ENCODE results near the gene NCF1.
"Not testable (repeated sequence)": the region's sequence is repeated elsewhere in the genome, so short reads cannot be mapped to it uniquely, and the experiment has no call there.

Gene NCF1

GRCh38 chr7:74788369-74789150 lies 14.7 kb downstream of the NCF1 start:
- DNase-seq (ENCODE audit: low read depth in 2 of 2) = peak; percentile 87 to 91

DNA sequence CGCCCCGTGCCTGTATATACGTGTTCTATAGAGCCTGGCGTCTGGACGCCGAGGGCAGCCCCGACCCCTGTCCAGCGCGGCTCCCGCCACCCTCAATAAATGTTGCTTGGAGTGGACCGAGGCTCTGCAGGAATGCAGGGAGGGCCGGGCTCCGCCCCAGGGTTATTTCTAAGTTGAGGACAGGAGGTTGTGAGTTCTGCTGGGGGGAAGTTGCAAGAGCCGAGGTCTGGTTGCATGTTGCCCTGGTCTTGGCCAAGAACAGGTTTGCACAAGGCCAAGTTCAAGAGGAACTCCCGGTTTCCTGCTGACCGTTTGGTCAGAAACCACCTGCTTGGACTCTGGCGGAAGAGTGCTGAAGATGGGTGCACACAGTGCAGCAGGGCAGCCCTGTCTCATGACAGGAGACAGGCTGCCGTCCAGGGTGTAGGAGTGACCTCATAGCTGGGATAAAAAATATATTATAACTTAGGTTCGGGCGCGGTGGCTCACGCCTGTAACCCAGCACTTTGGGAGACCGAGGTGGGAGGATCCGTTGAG lies 15.5 kb downstream of the NCF1 start:
- not testable (repeated sequence) for DNase-seq (ENCODE audit: low read depth in 2 of 2)

DNA sequence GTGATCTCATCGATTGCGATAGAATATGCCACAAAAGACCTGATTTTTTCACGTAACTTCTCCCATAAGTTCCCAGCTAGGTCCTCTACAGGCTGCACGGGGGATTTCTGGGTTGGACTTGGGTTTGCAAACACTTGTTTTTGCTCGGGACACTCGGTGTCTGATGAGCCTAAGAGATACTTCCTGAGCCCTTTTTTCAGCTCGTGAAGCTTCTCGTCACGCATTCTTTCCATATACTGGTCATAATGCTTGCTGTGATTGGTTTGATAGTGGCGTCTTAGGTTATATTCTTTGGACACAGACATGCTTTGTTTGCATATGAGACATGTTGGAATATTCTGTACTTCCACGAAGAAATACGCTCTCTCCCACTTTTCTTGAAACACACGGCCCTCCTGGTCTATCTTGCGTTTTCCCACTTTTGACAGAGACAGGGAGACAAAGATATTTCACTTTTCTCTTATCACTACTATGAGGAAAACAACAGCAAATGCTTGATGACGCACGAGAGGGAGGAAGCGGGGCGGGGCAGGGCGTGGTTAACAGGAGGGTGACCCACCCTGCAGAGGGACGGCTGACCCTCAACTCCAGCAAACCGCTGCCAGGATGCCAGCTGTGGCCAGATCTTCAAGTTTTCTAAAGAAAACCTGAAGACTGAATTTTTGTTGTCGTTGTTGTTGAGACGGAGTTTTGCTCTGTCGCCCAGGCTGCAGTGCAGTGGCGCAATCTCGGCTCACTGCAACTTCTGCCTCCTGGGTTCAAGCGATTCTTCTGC lies 24.2 kb downstream of the NCF1 start:
- not testable (repeated sequence) for DNase-seq (ENCODE audit: low read depth in 2 of 2)

DNA sequence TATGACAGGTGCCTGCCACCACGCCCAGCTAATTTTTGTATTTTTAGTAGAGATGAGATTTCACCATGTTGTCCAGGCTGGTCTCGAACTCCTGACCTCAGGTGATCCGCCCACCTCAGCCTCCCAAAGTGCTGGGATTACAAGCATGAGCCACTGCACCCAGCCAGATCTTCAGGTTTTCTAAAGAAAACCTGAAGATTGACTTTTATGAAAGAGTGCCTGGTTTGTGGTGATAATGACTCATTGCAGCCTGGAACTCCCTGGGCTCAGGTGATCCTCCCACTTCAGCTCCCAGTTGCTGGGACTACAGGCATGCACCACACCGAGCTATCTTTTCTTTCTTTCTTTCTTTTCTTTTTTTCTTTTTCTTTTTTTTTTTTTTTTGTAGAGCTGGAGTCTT lies 24.8 kb downstream of the NCF1 start:
- not testable (repeated sequence) for DNase-seq (ENCODE audit: low read depth in 2 of 2)

DNA sequence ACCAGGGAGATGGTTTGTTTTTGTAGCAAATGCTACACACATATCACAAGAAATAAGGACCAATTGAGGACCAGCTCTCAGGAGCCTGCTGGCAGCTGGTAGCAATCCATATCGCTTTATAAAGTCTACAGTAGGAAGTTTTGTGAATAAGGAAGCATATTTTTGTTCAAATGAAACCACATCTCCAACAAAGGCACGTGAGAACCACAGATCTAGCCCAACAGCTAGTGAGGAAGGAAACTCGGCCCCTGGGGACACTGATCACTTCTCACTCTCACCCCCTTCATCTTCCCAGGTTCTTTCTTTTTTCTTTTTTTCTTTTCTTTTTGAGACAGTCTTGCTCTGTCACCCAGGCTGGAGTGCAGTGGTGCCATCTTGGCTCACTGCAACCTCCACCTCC lies 42.1 kb downstream of the NCF1 start:
- not testable (repeated sequence) for DNase-seq (ENCODE audit: low read depth in 2 of 2)

DNA sequence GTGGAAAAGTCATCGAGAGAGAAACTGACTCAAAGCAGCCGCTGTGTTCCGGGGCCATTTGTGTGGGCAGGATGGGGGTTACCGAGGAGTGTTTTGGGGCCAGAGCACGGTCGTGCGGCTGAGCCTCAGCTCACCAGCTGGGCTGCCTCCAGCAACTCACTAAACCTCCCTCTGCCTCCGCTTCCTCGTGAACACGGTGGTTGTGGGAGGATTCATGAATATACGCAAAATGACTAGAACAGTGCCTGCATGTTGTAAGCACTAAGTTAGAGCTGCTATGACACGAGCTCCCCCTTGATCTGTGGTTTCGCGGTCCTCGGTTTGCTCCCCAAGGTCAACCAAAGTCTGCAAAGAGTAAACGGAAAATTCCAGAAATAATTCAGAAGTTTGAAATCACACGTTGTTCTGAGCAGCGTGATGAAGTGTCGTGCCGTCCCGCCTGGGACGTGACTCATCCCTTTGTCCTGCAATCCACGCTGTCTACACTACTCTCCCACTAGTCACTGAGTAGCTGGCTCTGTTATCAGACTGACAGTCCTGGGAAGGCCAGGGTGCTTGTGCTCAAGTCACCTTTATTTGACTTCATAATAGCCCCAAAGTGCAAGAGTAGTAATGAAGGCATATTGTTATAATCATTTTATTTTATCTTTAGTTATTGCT lies 46.5 kb downstream of the NCF1 start:
- not testable (repeated sequence) for DNase-seq (ENCODE audit: low read depth in 2 of 2)

- DNase-seq (ENCODE audit: low read depth in 2 of 2) = not testable (repeated sequence)
Measured at GRCh38 chr7:74821259-74821658, 47.4 kb downstream of the NCF1 start.

DNA sequence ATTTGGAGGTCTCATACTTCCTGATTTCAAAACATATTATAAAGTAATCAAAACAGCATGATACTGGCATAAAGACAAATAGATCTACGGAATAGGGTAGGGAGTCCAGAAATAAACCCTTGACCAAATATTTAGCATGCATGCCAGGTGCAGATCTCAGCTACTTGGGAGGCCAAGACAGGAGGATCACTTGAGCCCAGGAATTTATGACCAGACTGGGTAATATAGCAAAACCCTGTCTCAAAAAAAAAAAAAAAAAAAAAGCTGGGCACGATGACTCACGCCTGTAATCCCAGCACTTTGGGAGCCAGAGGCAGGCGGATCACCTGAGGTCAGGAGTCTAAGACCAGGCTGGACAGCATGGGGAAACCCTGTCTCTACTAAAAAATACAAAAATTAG lies 56.1 kb downstream of the NCF1 start:
- DNase-seq (ENCODE audit: low read depth in 2 of 2) = not testable (repeated sequence)

GRCh38 chr7:74830411-74830810 lies 56.6 kb downstream of the NCF1 start:
- DNase-seq (ENCODE audit: low read depth in 2 of 2) = not testable (repeated sequence)

Measured in stimulated activated CD8-positive, alpha-beta memory T cell treated with anti-CD3 and anti-CD28 coated beads, Interleukin-7, amount 100 ng/mL, for 4 hours (primary cell).